A673 (cell line): Measurements from ENCODE around the gene GATA1. TPM values are rescaled to one million over a fixed set of nuclear protein-coding genes. Genes with fewer than 3 reads are reported as not detected.

Experiments used
- BruUV-seq: library from RNA; stranded (reverse); fragments of 400-500 nt; replicated peaks from 2 replicates; lab custom pipeline; 2021; lab: Mats Ljungman, UMichigan
- CTCF ChIA-PET: fragments of 300-600 bp; sonication (Branson Sonifier 250); formaldehyde crosslinking; loops from one replicate; lab custom pipeline; 2022; ENCODE audit warnings: antibody characterized with exemption; lab: Charles Lee
- POLR2A ChIA-PET: fragments of 300-600 bp; sonication (Branson Sonifier 250); formaldehyde crosslinking; loops from one replicate; lab custom pipeline; 2022; ENCODE audit warnings: antibody characterized with exemption; ENCODE audit not compliant: low non-redundant PET; lab: Charles Lee
- DNase-seq: peaks from one replicate; pipeline ENCODE4 v3.0.0-alpha.2; 2015; ENCODE audit warnings: low spot score
- H3K27ac ChIP-seq: fragments of 200-600 bp; sonication (generic); 2 replicates; pipeline ENCODE4 v1.5.1; 2016; ENCODE audit warnings: mixed run types, low read depth, mild to moderate bottlenecking, mixed read lengths, antibody characterized with exemption, low read length; ENCODE audit not compliant: poor library complexity, severe bottlenecking
- H3K27me3 ChIP-seq: fragments of 200-600 bp; sonication (generic); replicated peaks from 2 replicates; pipeline ENCODE4 v1.6.1; 2017; ENCODE audit warnings: mixed run types, low read depth, mild to moderate bottlenecking, mixed read lengths, antibody characterized with exemption, low read length; ENCODE audit not compliant: insufficient read depth, poor library complexity
- H3K36me3 ChIP-seq: fragments of 200-600 bp; sonication (generic); 2 replicates; pipeline ENCODE4 v1.6.1; 2016; ENCODE audit warnings: mixed run types, mild to moderate bottlenecking, mixed read lengths, antibody characterized with exemption, low read length; ENCODE audit not compliant: insufficient read depth, poor library complexity, severe bottlenecking
- H3K4me1 ChIP-seq: fragments of 200-600 bp; sonication (generic); 2 replicates; pipeline ENCODE4 v1.6.1; 2017; ENCODE audit warnings: mixed run types, mild to moderate bottlenecking, mixed read lengths, antibody characterized with exemption, low read length; ENCODE audit not compliant: insufficient read depth, poor library complexity, severe bottlenecking
- H3K4me3 ChIP-seq: fragments of 200-600 bp; sonication (generic); 2 replicates; pipeline ENCODE4 v1.5.1; 2016; ENCODE audit warnings: low read depth, mixed run types, mild to moderate bottlenecking, mixed read lengths, low read length; ENCODE audit not compliant: poor library complexity, severe bottlenecking
- H3K9me3 ChIP-seq: fragments of 200-600 bp; sonication (generic); 2 replicates; pipeline ENCODE4 v1.6.1; 2016; ENCODE audit warnings: mixed run types, low read depth, mild to moderate bottlenecking, mixed read lengths, antibody characterized with exemption, low read length; ENCODE audit not compliant: poor library complexity, severe bottlenecking
- EZH2 ChIP-seq: fragments of 200-600 bp; sonication (generic); IDR thresholded peaks from 2 replicates; pipeline ENCODE4 v1.6.1; 2017; ENCODE audit warnings: borderline replicate concordance, low read depth, mild to moderate bottlenecking, mixed read lengths, antibody characterized with exemption, low read length; ENCODE audit not compliant: poor library complexity, severe bottlenecking
- intact Hi-C: fragments of 100-400 bp; cut with micrococcal nuclease; formaldehyde crosslinking; loops from one replicate; pipeline ENCODE4 v1.10.0; 2022; ENCODE audit not compliant: unreplicated experiment
- total RNA-seq: library from RNA; stranded (reverse); gene quantifications from 2 replicates; pipeline ENCODE4 v1.2.3, GENCODE V29; 2021
- TF ChIP-seq, protein P1 (sequence below): fragments of 300-800, 200-600 bp; sonication (generic); conservative IDR thresholded peaks from 2 replicates; pipeline ENCODE4 v1.5.1; 2017; ENCODE audit warnings: low read depth, mild to moderate bottlenecking, antibody characterized with exemption, low read length, moderate library complexity, mixed read lengths

The GATA1 gene
- total RNA-seq, 1 experiment from 2014 or later: not detected

DNA sequence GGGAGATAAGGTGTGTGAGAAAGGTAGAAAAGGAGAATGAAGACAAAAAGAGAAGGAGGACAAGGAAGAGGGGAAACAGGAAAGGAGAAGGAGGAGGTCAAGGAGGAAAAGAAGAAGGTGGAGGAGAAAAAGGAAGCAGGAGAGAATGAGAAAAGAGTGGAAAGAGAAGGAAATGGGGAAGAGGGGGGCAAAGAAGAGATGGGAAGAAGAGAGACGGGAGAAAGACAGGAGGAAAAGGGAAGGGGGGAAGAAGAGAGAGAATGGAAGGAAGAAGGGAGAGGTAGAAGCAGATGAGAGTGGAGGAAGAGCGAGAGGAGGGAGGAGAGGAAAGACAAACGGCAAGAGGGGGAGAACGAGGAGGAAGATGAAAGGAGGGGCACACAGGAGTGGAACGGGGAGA is 4.1 kb downstream of the GATA1 start:
- ChIA-PET POLR2A (no interaction called here), CTCF (no interaction called here)
- Histone ChIP-seq H3K27ac (no peak overlapping the region), H3K9me3 (no peaks in the 10 kb centered on the region), H3K36me3 (no peaks in the 10 kb centered on the region), H3K4me1 (no peaks in the 10 kb centered on the region), H3K4me3 (no peak overlapping the region), H3K27me3 (no peaks in the 10 kb centered on the region)
- TF ChIP-seq, protein P1, sequence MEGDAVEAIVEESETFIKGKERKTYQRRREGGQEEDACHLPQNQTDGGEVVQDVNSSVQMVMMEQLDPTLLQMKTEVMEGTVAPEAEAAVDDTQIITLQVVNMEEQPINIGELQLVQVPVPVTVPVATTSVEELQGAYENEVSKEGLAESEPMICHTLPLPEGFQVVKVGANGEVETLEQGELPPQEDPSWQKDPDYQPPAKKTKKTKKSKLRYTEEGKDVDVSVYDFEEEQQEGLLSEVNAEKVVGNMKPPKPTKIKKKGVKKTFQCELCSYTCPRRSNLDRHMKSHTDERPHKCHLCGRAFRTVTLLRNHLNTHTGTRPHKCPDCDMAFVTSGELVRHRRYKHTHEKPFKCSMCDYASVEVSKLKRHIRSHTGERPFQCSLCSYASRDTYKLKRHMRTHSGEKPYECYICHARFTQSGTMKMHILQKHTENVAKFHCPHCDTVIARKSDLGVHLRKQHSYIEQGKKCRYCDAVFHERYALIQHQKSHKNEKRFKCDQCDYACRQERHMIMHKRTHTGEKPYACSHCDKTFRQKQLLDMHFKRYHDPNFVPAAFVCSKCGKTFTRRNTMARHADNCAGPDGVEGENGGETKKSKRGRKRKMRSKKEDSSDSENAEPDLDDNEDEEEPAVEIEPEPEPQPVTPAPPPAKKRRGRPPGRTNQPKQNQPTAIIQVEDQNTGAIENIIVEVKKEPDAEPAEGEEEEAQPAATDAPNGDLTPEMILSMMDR: no peak
- TF ChIP-seq EZH2: no peak
- BruUV-seq: no TSS peak
- DNase-seq: no peak
- intact Hi-C loops: no loop called here

DNA sequence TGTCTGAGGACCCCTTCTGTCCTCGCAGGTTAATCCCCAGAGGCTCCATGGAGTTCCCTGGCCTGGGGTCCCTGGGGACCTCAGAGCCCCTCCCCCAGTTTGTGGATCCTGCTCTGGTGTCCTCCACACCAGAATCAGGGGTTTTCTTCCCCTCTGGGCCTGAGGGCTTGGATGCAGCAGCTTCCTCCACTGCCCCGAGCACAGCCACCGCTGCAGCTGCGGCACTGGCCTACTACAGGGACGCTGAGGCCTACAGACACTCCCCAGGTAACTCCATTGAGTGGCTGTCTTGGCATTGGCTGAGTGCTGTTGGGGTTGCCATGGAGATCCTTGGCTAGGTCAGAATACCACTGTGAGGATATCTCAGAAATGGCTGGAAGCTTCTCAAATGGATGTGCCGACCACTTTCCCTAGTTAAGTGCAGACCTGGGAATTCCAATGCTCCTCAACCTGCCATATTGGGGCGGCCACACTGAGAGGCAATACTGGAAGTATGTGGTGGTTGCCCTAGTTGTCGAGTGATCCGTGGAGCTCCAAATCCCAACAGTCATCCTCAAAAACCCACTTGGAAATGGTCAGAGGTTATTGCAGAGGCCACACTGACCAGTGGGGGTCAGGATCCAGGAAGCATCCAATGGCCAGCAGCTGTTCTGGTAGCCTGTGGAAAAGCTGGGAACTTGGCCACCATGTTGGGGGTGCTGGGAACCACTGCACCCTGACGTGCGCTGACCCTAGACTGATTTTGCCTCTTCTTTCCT is 4.9 kb downstream of the GATA1 start:
- Histone ChIP-seq H3K27ac (no peak overlapping the region), H3K36me3 (no peaks in the 10 kb centered on the region), H3K4me1 (no peaks in the 10 kb centered on the region), H3K4me3 (no peak overlapping the region), H3K9me3 (no peaks in the 10 kb centered on the region), H3K27me3 (no peaks in the 10 kb centered on the region)
- ChIA-PET POLR2A (no interaction called here), CTCF (no interaction called here)
- no peak for TF ChIP-seq EZH2
- TF ChIP-seq, protein P1: no peak
- BruUV-seq: no TSS peak
- no peak for DNase-seq
- intact Hi-C loops: no loop called here

DNA sequence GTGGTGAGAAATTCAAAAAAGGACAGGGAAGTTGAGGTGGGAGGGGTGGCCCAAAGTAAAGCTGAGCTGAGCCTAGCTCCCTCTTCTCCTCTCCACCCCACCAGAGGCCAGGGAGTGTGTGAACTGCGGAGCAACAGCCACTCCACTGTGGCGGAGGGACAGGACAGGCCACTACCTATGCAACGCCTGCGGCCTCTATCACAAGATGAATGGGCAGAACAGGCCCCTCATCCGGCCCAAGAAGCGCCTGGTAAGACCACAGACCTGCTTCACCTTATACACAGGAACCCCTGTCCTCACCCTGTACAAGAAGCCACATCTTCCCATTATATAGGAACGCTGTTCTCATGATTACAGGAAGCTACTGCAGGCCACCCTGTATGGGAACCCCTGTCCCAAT is 5.8 kb downstream of the GATA1 start:
- intact Hi-C loops: no loop called here
- Histone ChIP-seq H3K36me3 (no peaks in the 10 kb centered on the region), H3K9me3 (no peaks in the 10 kb centered on the region), H3K4me3 (no peak overlapping the region), H3K27me3 (no peaks in the 10 kb centered on the region), H3K27ac (no peak overlapping the region), H3K4me1 (no peaks in the 10 kb centered on the region)
- TF ChIP-seq, protein P1: no peak
- TF ChIP-seq EZH2: no peak
- no TSS peak for BruUV-seq
- ChIA-PET POLR2A (no interaction called here), CTCF (interaction anchor here (0.5 kb wide), 1 partner anchor 253 kb away, joined by 6 read pairs; the partner anchor contains the start of gene TBC1D25)
- no peak for DNase-seq
